MG63 (cell line): Measurements from ENCODE around the gene GPS1. TPM values are rescaled to one million over a fixed set of nuclear protein-coding genes. Genes with fewer than 3 reads are reported as not detected.

ENCODE experiments used
- DNase-seq: peaks from one replicate; pipeline ENCODE4 v3.0.0-alpha.2; 2020
- H3K27me3 ChIP-seq: fragments of 250-450 bp; sonication (Bioruptor Pico); 2 replicates; pipeline ENCODE4 v1.5.1; 2020; ENCODE audit warnings: mild to moderate bottlenecking, moderate library complexity
- H3K36me3 ChIP-seq: fragments of 250-450 bp; sonication (Bioruptor Pico); 2 replicates; pipeline ENCODE4 v1.5.1; 2020; ENCODE audit warnings: mild to moderate bottlenecking, moderate library complexity
- H3K4me3 ChIP-seq: fragments of 250-450 bp; sonication (Bioruptor Pico); 2 replicates; pipeline ENCODE4 v1.5.1; 2020; ENCODE audit warnings: mild to moderate bottlenecking, moderate library complexity
- H3K9me3 ChIP-seq: fragments of 250-450 bp; sonication (Bioruptor Pico); 2 replicates; pipeline ENCODE4 v1.5.1; 2020; ENCODE audit warnings: mild to moderate bottlenecking, moderate library complexity
- total RNA-seq: library from RNA; depleted of rRNA; stranded (reverse); fragments of >200 nt; shearing (Covaris generic); gene quantifications from 2 replicates; pipeline ENCODE4 v1.2.3, GENCODE V29; 2014; ENCODE audit warnings: low replicate concordance

The GPS1 gene
- total RNA-seq, 1 experiment from 2014 or later, result 181 TPM

GRCh38 chr17:82012640-82013295 is 38.9 kb upstream of the GPS1 start:
- H3K9me3 ChIP-seq, result no peaks in the 10 kb centered on the region

GRCh38 chr17:82013341-82013740 is 38.4 kb upstream of the GPS1 start:
- no peak overlapping the region for H3K4me3 ChIP-seq
- no peak for DNase-seq
- no peaks in the 10 kb centered on the region for H3K27me3 ChIP-seq
- H3K36me3 ChIP-seq, result peaks cover 7% of the 10 kb centered on the region
- no peaks in the 10 kb centered on the region for H3K9me3 ChIP-seq

More at GRCh38 chr17:82012640-82013295, 38.9 kb upstream of the GPS1 start:
- H3K36me3 ChIP-seq, result peaks cover 3% of the 10 kb centered on the region
- no peaks in the 10 kb centered on the region for H3K27me3 ChIP-seq
- no peak overlapping the region for H3K4me3 ChIP-seq
- no peak for DNase-seq

GRCh38 chr17:82013772-82014321 is 37.9 kb upstream of the GPS1 start:
- H3K36me3 ChIP-seq, result peaks cover 12% of the 10 kb centered on the region
- no peaks in the 10 kb centered on the region for H3K9me3 ChIP-seq
- no peak for DNase-seq
- no peak overlapping the region for H3K4me3 ChIP-seq
- H3K27me3 ChIP-seq, result no peaks in the 10 kb centered on the region

- DNase-seq, result no peak
- Histone ChIP-seq H3K27me3 (no peaks in the 10 kb centered on the region), H3K36me3 (peaks cover 16% of the 10 kb centered on the region), H3K9me3 (no peaks in the 10 kb centered on the region), H3K4me3 (no peak overlapping the region)
Observed at GRCh38 chr17:82014432-82014831, 37.3 kb upstream of the GPS1 start.

GRCh38 chr17:82014971-82015310 is 36.8 kb upstream of the GPS1 start:
- Histone ChIP-seq H3K36me3 (peaks cover 19% of the 10 kb centered on the region), H3K4me3 (no peak overlapping the region), H3K9me3 (no peaks in the 10 kb centered on the region), H3K27me3 (no peaks in the 10 kb centered on the region)
- DNase-seq, result no peak

GRCh38 chr17:82015311-82015971 is 36.3 kb upstream of the GPS1 start:
- no peak for DNase-seq
- H3K27me3 ChIP-seq, result no peaks in the 10 kb centered on the region
- H3K4me3 ChIP-seq, result no peak overlapping the region
- peaks cover 21% of the 10 kb centered on the region for H3K36me3 ChIP-seq
- no peaks in the 10 kb centered on the region for H3K9me3 ChIP-seq

GRCh38 chr17:82016061-82016874 is 35.4 kb upstream of the GPS1 start:
- H3K4me3 ChIP-seq, result no peak overlapping the region
- peaks cover 21% of the 10 kb centered on the region for H3K36me3 ChIP-seq
- no peak for DNase-seq
- H3K9me3 ChIP-seq, result no peaks in the 10 kb centered on the region
- no peaks in the 10 kb centered on the region for H3K27me3 ChIP-seq

GRCh38 chr17:82016875-82017459 is 34.7 kb upstream of the GPS1 start:
- H3K4me3 ChIP-seq, result no peak overlapping the region
- peaks cover 21% of the 10 kb centered on the region for H3K36me3 ChIP-seq
- no peaks in the 10 kb centered on the region for H3K27me3 ChIP-seq
- no peak for DNase-seq
- no peaks in the 10 kb centered on the region for H3K9me3 ChIP-seq

- no peak for DNase-seq
- no peak overlapping the region for H3K4me3 ChIP-seq
- peaks cover 21% of the 10 kb centered on the region for H3K36me3 ChIP-seq
- no peaks in the 10 kb centered on the region for H3K27me3 ChIP-seq
- H3K9me3 ChIP-seq, result no peaks in the 10 kb centered on the region
Observed at GRCh38 chr17:82017612-82018151, 34.0 kb upstream of the GPS1 start.

GRCh38 chr17:82018152-82018988 is 33.3 kb upstream of the GPS1 start:
- DNase-seq, result no peak
- Histone ChIP-seq H3K4me3 (no peak overlapping the region), H3K36me3 (peaks cover 21% of the 10 kb centered on the region), H3K27me3 (no peaks in the 10 kb centered on the region), H3K9me3 (no peaks in the 10 kb centered on the region)

- Histone ChIP-seq H3K27me3 (no peaks in the 10 kb centered on the region), H3K9me3 (no peaks in the 10 kb centered on the region), H3K36me3 (peaks cover 21% of the 10 kb centered on the region), H3K4me3 (no peak overlapping the region)
- no peak for DNase-seq
Observed at GRCh38 chr17:82018989-82019689, 32.6 kb upstream of the GPS1 start.

GRCh38 chr17:82019690-82020571 is 31.8 kb upstream of the GPS1 start:
- Histone ChIP-seq H3K4me3 (no peak overlapping the region), H3K36me3 (peaks cover 21% of the 10 kb centered on the region), H3K9me3 (no peaks in the 10 kb centered on the region), H3K27me3 (no peaks in the 10 kb centered on the region)
- DNase-seq, result peak; percentile 62

GRCh38 chr17:82020572-82021106 is 31.1 kb upstream of the GPS1 start:
- Histone ChIP-seq H3K36me3 (peaks cover 21% of the 10 kb centered on the region), H3K4me3 (peak overlapping the region; percentile 94; the same call in 1 of the 2 replicates), H3K9me3 (no peaks in the 10 kb centered on the region), H3K27me3 (no peaks in the 10 kb centered on the region)
- no peak for DNase-seq

GRCh38 chr17:82021107-82021899 is 30.4 kb upstream of the GPS1 start:
- Histone ChIP-seq H3K9me3 (no peaks in the 10 kb centered on the region), H3K36me3 (peaks cover 21% of the 10 kb centered on the region), H3K4me3 (peak overlapping the region; percentile 94), H3K27me3 (no peaks in the 10 kb centered on the region)
- peak; percentile 75 for DNase-seq
